ENCODE results near the gene FCSK.
A peak's percentile ranks its signal among the peaks of the same experiment; 100 is the strongest.
"Not testable (repeated sequence)": the region's sequence is repeated elsewhere in the genome, so short reads cannot be mapped to it uniquely, and the experiment has no call there.

- TF ChIP-seq ZNF248 (tag by site-specific recombination; IDR thresholded peaks at IDR 0.05); CTCF (tag by site-specific recombination; IDR thresholded peaks at IDR 0.05); PBX3 (CRISPR knock-in tag; IDR thresholded peaks at IDR 0.05); TCF7L2 (IDR thresholded peaks at IDR 0.05; ENCODE audit: borderline replicate concordance, low read depth, low read length); ZSCAN18 (tag by site-specific recombination; IDR thresholded peaks at IDR 0.05); ZSCAN4 (tag by site-specific recombination; IDR thresholded peaks at IDR 0.05); ZNF544 (tag by site-specific recombination; IDR thresholded peaks at IDR 0.05); SP7 (tag by site-specific recombination; IDR thresholded peaks at IDR 0.05); BCL11A (tag by site-specific recombination; IDR thresholded peaks at IDR 0.05; ENCODE audit: low read depth); ZNF311 (tag by site-specific recombination; IDR thresholded peaks at IDR 0.05; ENCODE audit: borderline replicate concordance); ZEB2 (tag by site-specific recombination; IDR thresholded peaks at IDR 0.05): not testable (repeated sequence)
- peak; percentile 74; the same call in 1 of the 2 replicates for TF ChIP-seq REST (tag by site-specific recombination; IDR thresholded peaks at IDR 0.05)
- peak; percentile 94; the same call in 1 of the 2 replicates for TF ChIP-seq ZNF560 (tag by site-specific recombination; IDR thresholded peaks at IDR 0.05; ENCODE audit: borderline replicate concordance)
- 0 out of 2 replicates have a peak, but pooled peaks have one; percentile 12 for TF ChIP-seq ZFP3 (tag by site-specific recombination; IDR thresholded peaks at IDR 0.05; ENCODE audit: low read depth)
These were observed 40.8 kb upstream of the FCSK start for GRCh38 chr16:70413572-70413971.

All from HEK293 (cell line).